Hippocampal formation (tissue), 2 donors: ENCODE measurements around the gene CHPF2.

Experiments used
- DNase-seq, 2 donors: peaks; one replicate each; lab custom pipeline; 2025; lab: John Stamatoyannopoulos, UW

Gene CHPF2

GRCh38 chr7:151246102-151246850 lies 14.0 kb downstream of the CHPF2 start:
- no peak for DNase-seq

- no peak for DNase-seq
These were observed 14.7 kb downstream of the CHPF2 start for GRCh38 chr7:151246851-151247580.

- peak in 1 of 2 donors; percentile 27 for DNase-seq
These were observed 15.5 kb downstream of the CHPF2 start for GRCh38 chr7:151247611-151248345.

GRCh38 chr7:151248346-151249033 lies 16.2 kb downstream of the CHPF2 start, which contains the start of gene SMARCD3:
TSS of gene SMARCD3 (minus strand) at chr7:151248694. CDS start at chr7:151248562, 132 bp downstream.
- peak; percentile 58 to 64 for DNase-seq

- DNase-seq = peak; percentile 65 to 77
These were observed 16.9 kb downstream of the CHPF2 start for GRCh38 chr7:151249034-151249731.

- DNase-seq = no peak
These were observed 17.4 kb downstream of the CHPF2 start for GRCh38 chr7:151249732-151250072.

- DNase-seq = no peak
These were observed 18.2 kb downstream of the CHPF2 start for GRCh38 chr7:151250181-151251132.

GRCh38 chr7:151251328-151251688 lies 19.0 kb downstream of the CHPF2 start:
- no peak for DNase-seq

GRCh38 chr7:151251689-151252560 lies 19.6 kb downstream of the CHPF2 start:
- peak; percentile 62 to 88 for DNase-seq

GRCh38 chr7:151252561-151252835 lies 20.2 kb downstream of the CHPF2 start:
- no peak for DNase-seq

- no peak for DNase-seq
These were observed 20.9 kb downstream of the CHPF2 start for GRCh38 chr7:151252961-151253711.

GRCh38 chr7:151254316-151254715 lies 22.0 kb downstream of the CHPF2 start:
- DNase-seq = no peak

- DNase-seq = no peak
These were observed 22.6 kb downstream of the CHPF2 start for GRCh38 chr7:151254851-151255250.

- no peak for DNase-seq
These were observed 23.1 kb downstream of the CHPF2 start for GRCh38 chr7:151255390-151255789.

- DNase-seq = no peak
These were observed 24.2 kb downstream of the CHPF2 start for GRCh38 chr7:151256410-151257045.

- DNase-seq = no peak
These were observed 25.7 kb downstream of the CHPF2 start for GRCh38 chr7:151257990-151258389.

- no peak for DNase-seq
These were observed 28.2 kb downstream of the CHPF2 start for GRCh38 chr7:151260471-151260870.

- DNase-seq = no peak
These were observed 28.6 kb downstream of the CHPF2 start for GRCh38 chr7:151260883-151261282.
